GM19238 (cell line): ENCODE measurements around the gene SEMA7A.

ENCODE experiments used
- DNase-seq: peaks from one replicate; pipeline ENCODE4 v3.0.0; 2011; ENCODE audit warnings: low spot score; ENCODE audit not compliant: insufficient read length

The SEMA7A gene

GRCh38 chr15:74453925-74454763 lies 20.4 kb upstream of the SEMA7A start:
- DNase-seq: no peak

GRCh38 chr15:74451861-74452835 lies 18.4 kb upstream of the SEMA7A start:
- no peak for DNase-seq

GRCh38 chr15:74451322-74451721 lies 17.6 kb upstream of the SEMA7A start:
- DNase-seq: no peak

GRCh38 chr15:74449643-74450205 lies 16.0 kb upstream of the SEMA7A start:
- DNase-seq: no peak

- DNase-seq: no peak
These were observed 15.3 kb upstream of the SEMA7A start for GRCh38 chr15:74449095-74449494.

- DNase-seq: no peak
These were observed 12.3 kb upstream of the SEMA7A start for GRCh38 chr15:74445816-74446763.

- no peak for DNase-seq
These were observed 10.6 kb upstream of the SEMA7A start for GRCh38 chr15:74444106-74445062.

GRCh38 chr15:74443100-74443909 lies 9.5 kb upstream of the SEMA7A start:
- DNase-seq: no peak

- no peak for DNase-seq
These were observed 8.8 kb upstream of the SEMA7A start for GRCh38 chr15:74442604-74443003.

- no peak for DNase-seq
These were observed 8.3 kb upstream of the SEMA7A start for GRCh38 chr15:74442063-74442462.

GRCh38 chr15:74441248-74441941 lies 7.6 kb upstream of the SEMA7A start:
- DNase-seq: no peak

- peak; percentile 79 for DNase-seq
These were observed 5.1 kb upstream of the SEMA7A start for GRCh38 chr15:74438721-74439316.

GRCh38 chr15:74438206-74438605 lies 4.4 kb upstream of the SEMA7A start:
- DNase-seq: no peak

GRCh38 chr15:74434263-74435136 lies 742 bp upstream of the SEMA7A start:
- DNase-seq: no peak

- no peak for DNase-seq
These were observed 678 bp downstream of the SEMA7A start for GRCh38 chr15:74432968-74433591.

- no peak for DNase-seq
These were observed 1.3 kb downstream of the SEMA7A start for GRCh38 chr15:74432271-74432967.
